ENCODE data around the gene TECPR2. TPM values are rescaled to one million over a fixed set of nuclear protein-coding genes. Genes with fewer than 3 reads are reported as not detected.

Gene TECPR2
- total and polyA plus RNA-seq, 2 donors from 2014 or later: 6.0 to 30.2 TPM

GRCh38 chr14:102495491-102496330, 133.0 kb downstream of the TECPR2 start:
- FAIRE-seq: no peak

GRCh38 chr14:102496331-102496691, 133.6 kb downstream of the TECPR2 start:
- TF ChIP-seq CTCF (IDR thresholded peaks at IDR 0.05; ENCODE audit: borderline replicate concordance, extremely low read depth, insufficient read depth): no peak
- H3K27ac ChIP-seq (ENCODE audit: low read depth in 2 of 2, low read length in 2 of 2): no peak overlapping the region
- intact Hi-C loops (cut with DNase I): no loop called here
- no peak overlapping the region for H3K9ac ChIP-seq (ENCODE audit: low read length in 3 of 3)
- peaks cover 0 to 11% (median 4%) of the 10 kb centered on the region in 3 donors for H3K36me3 ChIP-seq (ENCODE audit: control insufficient read depth in 2 of 3, insufficient read depth in 3 of 3, low read length in 3 of 3)
- H3K27me3 ChIP-seq (ENCODE audit: control insufficient read depth, insufficient read depth, low read length): no peaks in the 10 kb centered on the region
- H3K9me3 ChIP-seq (ENCODE audit: control insufficient read depth in 2 of 3, insufficient read depth in 1 of 3, low read length in 3 of 3): no peaks in the 10 kb centered on the region
- DNase-seq (no peak), FAIRE-seq (no peak)
- H3K4me1 ChIP-seq (ENCODE audit: control insufficient read depth in 2 of 3, insufficient read depth in 2 of 3, low read depth in 1 of 3, low read length in 3 of 3): peaks cover 0 to 8% (median 0%) of the 10 kb centered on the region in 3 donors
- H3K4me3 ChIP-seq (ENCODE audit: low read length in 3 of 3): no peak overlapping the region

More at GRCh38 chr14:102495491-102496330, 133.0 kb downstream of the TECPR2 start:
- Histone ChIP-seq H3K27me3 (ENCODE audit: control insufficient read depth, insufficient read depth, low read length) (no peaks in the 10 kb centered on the region), H3K27ac (ENCODE audit: low read depth in 2 of 2, low read length in 2 of 2) (no peak overlapping the region), H3K9me3 (ENCODE audit: control insufficient read depth in 2 of 3, insufficient read depth in 1 of 3, low read length in 3 of 3) (no peaks in the 10 kb centered on the region), H3K4me3 (ENCODE audit: low read length in 3 of 3) (no peak overlapping the region), H3K9ac (ENCODE audit: low read length in 3 of 3) (no peak overlapping the region), H3K36me3 (ENCODE audit: control insufficient read depth in 2 of 3, insufficient read depth in 3 of 3, low read length in 3 of 3) (peaks cover 0 to 11% (median 4%) of the 10 kb centered on the region in 3 donors), H3K4me1 (ENCODE audit: control insufficient read depth in 2 of 3, insufficient read depth in 2 of 3, low read depth in 1 of 3, low read length in 3 of 3) (peaks cover 0 to 6% (median 0%) of the 10 kb centered on the region in 3 donors)
- DNase-seq: peak in 1 of 5 donors; percentile 66
- no peak for TF ChIP-seq CTCF (IDR thresholded peaks at IDR 0.05; ENCODE audit: borderline replicate concordance, extremely low read depth, insufficient read depth)
- intact Hi-C loops (cut with DNase I): no loop called here

- no peak overlapping the region for H3K9ac ChIP-seq (ENCODE audit: low read length in 3 of 3)
- no peak for DNase-seq
- H3K4me1 ChIP-seq (ENCODE audit: control insufficient read depth in 2 of 3, insufficient read depth in 2 of 3, low read depth in 1 of 3, low read length in 3 of 3): peaks cover 0 to 8% (median 0%) of the 10 kb centered on the region in 3 donors
- no peaks in the 10 kb centered on the region for H3K9me3 ChIP-seq (ENCODE audit: control insufficient read depth in 2 of 3, insufficient read depth in 1 of 3, low read length in 3 of 3)
- TF ChIP-seq CTCF (IDR thresholded peaks at IDR 0.05; ENCODE audit: borderline replicate concordance, extremely low read depth, insufficient read depth): no peak
- intact Hi-C loops (cut with DNase I): no loop called here
- H3K27me3 ChIP-seq (ENCODE audit: control insufficient read depth, insufficient read depth, low read length): no peaks in the 10 kb centered on the region
- no peak overlapping the region for H3K27ac ChIP-seq (ENCODE audit: low read depth in 2 of 2, low read length in 2 of 2)
- H3K36me3 ChIP-seq (ENCODE audit: control insufficient read depth in 2 of 3, insufficient read depth in 3 of 3, low read length in 3 of 3): peaks cover 0 to 11% (median 4%) of the 10 kb centered on the region in 3 donors
- H3K4me3 ChIP-seq (ENCODE audit: low read length in 3 of 3): no peak overlapping the region
- FAIRE-seq: no peak
These were observed 134.4 kb downstream of the TECPR2 start for GRCh38 chr14:102496958-102497744.
